Measurements from ENCODE around the gene ZCCHC14. TPM values are rescaled to one million over a fixed set of nuclear protein-coding genes. Genes with fewer than 3 reads are reported as not detected.

ZCCHC14 gene
- total and polyA plus RNA-seq, 2 of the 13 experiments (the other 11 are each of a cell fraction or from before 2014, with no cell fraction given) = 12.4 to 12.5 TPM

DNA sequence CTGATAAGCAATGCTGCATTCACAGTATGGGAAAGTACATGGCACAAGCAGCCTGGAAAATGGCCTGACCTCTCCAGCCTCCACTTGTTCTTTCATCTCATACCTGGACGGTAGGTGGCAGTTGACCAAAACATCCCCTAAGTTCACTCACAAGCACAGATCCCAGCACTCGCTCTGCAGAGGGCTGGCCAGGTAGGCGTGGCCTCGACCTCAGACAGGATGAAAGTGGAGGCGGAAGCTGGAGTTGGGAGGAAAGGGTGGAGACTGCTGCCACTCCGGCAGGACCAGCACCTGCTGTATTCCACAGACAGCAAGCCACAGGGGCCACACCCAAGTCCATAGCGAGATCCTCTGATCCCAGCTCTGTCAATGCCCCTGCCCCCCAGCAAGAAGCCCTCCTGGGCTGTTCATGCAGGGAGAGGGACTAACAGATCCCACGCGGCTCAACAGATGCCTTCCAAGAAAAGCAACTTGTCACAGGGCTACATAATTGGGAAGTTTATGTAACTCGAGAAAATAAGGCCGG, 31.3 kb downstream of the ZCCHC14 start (continued):
- TF ChIP-seq, protein P1, sequence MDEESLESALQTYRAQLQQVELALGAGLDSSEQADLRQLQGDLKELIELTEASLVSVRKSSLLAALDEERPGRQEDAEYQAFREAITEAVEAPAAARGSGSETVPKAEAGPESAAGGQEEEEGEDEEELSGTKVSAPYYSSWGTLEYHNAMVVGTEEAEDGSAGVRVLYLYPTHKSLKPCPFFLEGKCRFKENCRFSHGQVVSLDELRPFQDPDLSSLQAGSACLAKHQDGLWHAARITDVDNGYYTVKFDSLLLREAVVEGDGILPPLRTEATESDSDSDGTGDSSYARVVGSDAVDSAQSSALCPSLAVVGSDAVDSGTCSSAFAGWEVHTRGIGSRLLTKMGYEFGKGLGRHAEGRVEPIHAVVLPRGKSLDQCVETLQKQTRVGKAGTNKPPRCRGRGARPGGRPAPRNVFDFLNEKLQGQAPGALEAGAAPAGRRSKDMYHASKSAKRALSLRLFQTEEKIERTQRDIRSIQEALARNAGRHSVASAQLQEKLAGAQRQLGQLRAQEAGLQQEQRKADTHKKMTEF (CRISPR knock-in tag; IDR thresholded peaks at IDR 0.05) = peak; percentile 71; the same call in 1 of the 2 replicates
- TF ChIP-seq EP300 (IDR thresholded peaks at IDR 0.05; ENCODE audit: low read depth in 2 of 2, low read length in 2 of 2) (peak in 1 of 2 experiments; percentile 30; a peak in 1 of 4 replicates), EP300 (CRISPR knock-in tag; IDR thresholded peaks at IDR 0.05; ENCODE audit: borderline replicate concordance) (no peak), NR2F1 (CRISPR knock-in tag; IDR thresholded peaks at IDR 0.05) (0 out of 4 replicates have a peak, but pooled peaks of 1 of the 2 experiments have one; percentile 34), MED1 (CRISPR knock-in tag; IDR thresholded peaks at IDR 0.05) (peak; percentile 59), NRL (CRISPR knock-in tag; IDR thresholded peaks at IDR 0.05; ENCODE audit: borderline replicate concordance) (peak; percentile 23; the same call in 1 of the 2 replicates), HOXA9 (CRISPR knock-in tag; IDR thresholded peaks at IDR 0.05; ENCODE audit: borderline replicate concordance) (no peak), TEAD3 (CRISPR knock-in tag; optimal IDR thresholded peaks at IDR 0.05; ENCODE audit: borderline replicate concordance) (peak; percentile 78), POLR2G (IDR thresholded peaks at IDR 0.05; ENCODE audit: low read depth, low read length) (0 out of 2 replicates have a peak, but pooled peaks have one; percentile 38), MXD4 (CRISPR knock-in tag; IDR thresholded peaks at IDR 0.05) (peak; percentile 68; the same call in 1 of the 2 replicates), FOSL2 (CRISPR knock-in tag; IDR thresholded peaks at IDR 0.05) (peak; percentile 62), NONO (IDR thresholded peaks at IDR 0.05) (no peak), NONO (CRISPR knock-in tag; conservative IDR thresholded peaks at IDR 0.05) (0 out of 2 replicates have a peak, but pooled peaks have one; percentile 53), FOXC1 (CRISPR knock-in tag; IDR thresholded peaks at IDR 0.05; ENCODE audit: borderline replicate concordance) (peak; percentile 67; the same call in 1 of the 2 replicates), KLF6 (CRISPR knock-in tag; IDR thresholded peaks at IDR 0.05) (no peak), SETDB1 (CRISPR knock-in tag; IDR thresholded peaks at IDR 0.05; ENCODE audit: borderline replicate concordance) (no peak), ZNF329 (CRISPR knock-in tag; IDR thresholded peaks at IDR 0.05; ENCODE audit: low read depth) (no peak), HOXA3 (CRISPR knock-in tag; IDR thresholded peaks at IDR 0.05) (peak; percentile 19; the same call in 1 of the 2 replicates), ZNF619 (CRISPR knock-in tag; IDR thresholded peaks at IDR 0.05) (peak; percentile 80; the same call in 1 of the 2 replicates), GATAD2A (CRISPR knock-in tag; IDR thresholded peaks at IDR 0.05) (peak; percentile 69), ZMYM4 (CRISPR knock-in tag; IDR thresholded peaks at IDR 0.05) (peak; percentile 76), FOXP1 (IDR thresholded peaks at IDR 0.05) (no peak), FOXP1 (CRISPR knock-in tag; IDR thresholded peaks at IDR 0.05) (peak; percentile 14; the same call in 1 of the 2 replicates), NFIB (CRISPR knock-in tag; IDR thresholded peaks at IDR 0.05; ENCODE audit: borderline replicate concordance) (no peak), NFYC (CRISPR knock-in tag; IDR thresholded peaks at IDR 0.05) (peak; percentile 44; the same call in 1 of the 2 replicates), RELA (CRISPR knock-in tag; IDR thresholded peaks at IDR 0.05) (0 out of 2 replicates have a peak, but pooled peaks have one; percentile 23), SMC3 (IDR thresholded peaks at IDR 0.05; ENCODE audit: low read length) (peak; percentile 96), NKX3-1 (CRISPR knock-in tag; IDR thresholded peaks at IDR 0.05) (no peak), ZNF205 (CRISPR knock-in tag; IDR thresholded peaks at IDR 0.05) (0 out of 2 replicates have a peak, but pooled peaks have one; percentile 29), ZNF605 (CRISPR knock-in tag; IDR thresholded peaks at IDR 0.05) (no peak), GTF2F1 (IDR thresholded peaks at IDR 0.05; ENCODE audit: low read length) (no peak)
- TF ChIP-seq, protein P2, sequence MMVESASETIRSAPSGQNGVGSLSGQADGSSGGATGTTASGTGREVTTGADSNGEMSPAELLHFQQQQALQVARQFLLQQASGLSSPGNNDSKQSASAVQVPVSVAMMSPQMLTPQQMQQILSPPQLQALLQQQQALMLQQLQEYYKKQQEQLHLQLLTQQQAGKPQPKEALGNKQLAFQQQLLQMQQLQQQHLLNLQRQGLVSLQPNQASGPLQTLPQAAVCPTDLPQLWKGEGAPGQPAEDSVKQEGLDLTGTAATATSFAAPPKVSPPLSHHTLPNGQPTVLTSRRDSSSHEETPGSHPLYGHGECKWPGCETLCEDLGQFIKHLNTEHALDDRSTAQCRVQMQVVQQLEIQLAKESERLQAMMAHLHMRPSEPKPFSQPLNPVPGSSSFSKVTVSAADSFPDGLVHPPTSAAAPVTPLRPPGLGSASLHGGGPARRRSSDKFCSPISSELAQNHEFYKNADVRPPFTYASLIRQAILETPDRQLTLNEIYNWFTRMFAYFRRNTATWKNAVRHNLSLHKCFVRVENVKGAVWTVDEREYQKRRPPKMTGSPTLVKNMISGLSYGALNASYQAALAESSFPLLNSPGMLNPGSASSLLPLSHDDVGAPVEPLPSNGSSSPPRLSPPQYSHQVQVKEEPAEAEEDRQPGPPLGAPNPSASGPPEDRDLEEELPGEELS (CRISPR knock-in tag; IDR thresholded peaks at IDR 0.05) = peak; percentile 21; the same call in 1 of the 2 replicates

All from HepG2 (cell line).